ENCODE measurements around the gene TMEM120B. TPM values are rescaled to one million over a fixed set of nuclear protein-coding genes. Genes with fewer than 3 reads are reported as not detected.

Gene TMEM120B
- total RNA-seq, 2 donors from 2014 or later: 7.3 to 8.8 TPM

DNA sequence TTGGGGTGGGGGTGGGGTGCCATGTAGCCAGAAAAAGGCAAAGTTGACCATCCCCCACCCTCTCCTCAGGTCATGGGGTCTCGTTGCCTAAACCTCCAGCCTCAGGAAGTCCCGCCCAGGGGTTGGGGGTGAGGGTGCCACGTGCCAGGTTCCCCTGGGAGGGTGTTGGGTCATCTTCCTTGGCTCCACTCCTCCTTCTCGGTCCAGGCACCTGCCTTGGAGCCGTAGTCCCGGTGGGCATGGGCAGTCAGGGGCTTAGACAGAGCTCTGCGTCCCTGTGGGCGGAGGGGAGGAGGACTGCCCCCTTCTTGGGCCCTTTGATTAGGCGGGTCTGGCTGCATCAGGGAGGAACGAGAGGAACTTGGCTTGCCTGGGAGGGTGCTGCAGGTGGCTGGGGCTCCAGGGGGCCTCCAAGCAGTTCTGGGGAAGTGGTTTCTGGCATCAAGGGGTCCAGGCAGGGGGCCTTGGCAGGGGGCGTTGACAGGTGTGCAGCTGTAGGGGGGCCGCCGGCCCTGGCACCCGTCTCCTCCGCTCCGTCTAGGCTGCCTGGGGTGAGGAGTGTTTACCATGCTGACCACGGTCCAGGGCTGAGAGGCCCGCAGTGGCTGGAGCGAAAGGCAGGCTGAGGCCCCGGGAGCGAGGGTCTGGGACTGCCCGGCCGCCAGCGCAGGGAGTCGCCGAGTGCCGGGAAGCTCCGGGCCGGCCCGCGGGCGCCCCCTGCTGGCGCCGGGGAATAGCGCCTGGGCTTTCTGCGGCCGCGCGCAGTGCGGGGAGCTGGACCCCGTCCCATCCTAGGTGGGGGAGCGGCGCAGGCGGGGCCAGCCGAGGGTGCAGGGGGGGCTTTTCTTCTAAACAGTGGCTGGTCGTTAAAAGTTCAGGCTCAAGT lies 99.1 kb downstream of the TMEM120B start:
- Histone ChIP-seq H3K4me3 (peak overlapping the region; percentile 84), H3K36me3 (peaks cover 47% of the 10 kb centered on the region), H3K9me3 (no peaks in the 10 kb centered on the region), H3K27ac (peak overlapping the region; percentile 62 to 69), H3K27me3 (replicated peaks; ENCODE audit: insufficient read depth) (no peaks in the 10 kb centered on the region), H3K4me1 (ENCODE audit: control insufficient read depth in 1 of 2, low read depth in 2 of 2) (peaks cover 26 to 55% of the 10 kb centered on the region in 2 donors)
- TF ChIP-seq, protein P1, sequence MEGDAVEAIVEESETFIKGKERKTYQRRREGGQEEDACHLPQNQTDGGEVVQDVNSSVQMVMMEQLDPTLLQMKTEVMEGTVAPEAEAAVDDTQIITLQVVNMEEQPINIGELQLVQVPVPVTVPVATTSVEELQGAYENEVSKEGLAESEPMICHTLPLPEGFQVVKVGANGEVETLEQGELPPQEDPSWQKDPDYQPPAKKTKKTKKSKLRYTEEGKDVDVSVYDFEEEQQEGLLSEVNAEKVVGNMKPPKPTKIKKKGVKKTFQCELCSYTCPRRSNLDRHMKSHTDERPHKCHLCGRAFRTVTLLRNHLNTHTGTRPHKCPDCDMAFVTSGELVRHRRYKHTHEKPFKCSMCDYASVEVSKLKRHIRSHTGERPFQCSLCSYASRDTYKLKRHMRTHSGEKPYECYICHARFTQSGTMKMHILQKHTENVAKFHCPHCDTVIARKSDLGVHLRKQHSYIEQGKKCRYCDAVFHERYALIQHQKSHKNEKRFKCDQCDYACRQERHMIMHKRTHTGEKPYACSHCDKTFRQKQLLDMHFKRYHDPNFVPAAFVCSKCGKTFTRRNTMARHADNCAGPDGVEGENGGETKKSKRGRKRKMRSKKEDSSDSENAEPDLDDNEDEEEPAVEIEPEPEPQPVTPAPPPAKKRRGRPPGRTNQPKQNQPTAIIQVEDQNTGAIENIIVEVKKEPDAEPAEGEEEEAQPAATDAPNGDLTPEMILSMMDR (IDR thresholded peaks at IDR 0.05): peak; percentile 100
- no peak for DNase-seq (ENCODE audit: low spot score)
- peak; percentile 72 for ATAC-seq (ENCODE audit: insufficient number of reproducible peaks, low FRiP score, low read depth)

GRCh38 chr12:121812320-121812871 lies 99.8 kb downstream of the TMEM120B start:
- peak overlapping the region; percentile 27 to 69 for H3K27ac ChIP-seq
- TF ChIP-seq, protein P1 (IDR thresholded peaks at IDR 0.05): peak; percentile 33
- peak overlapping the region; percentile 84 for H3K4me3 ChIP-seq
- no peaks in the 10 kb centered on the region for H3K27me3 ChIP-seq (replicated peaks; ENCODE audit: insufficient read depth)
- no peaks in the 10 kb centered on the region for H3K9me3 ChIP-seq
- DNase-seq (ENCODE audit: low spot score) (no peak), ATAC-seq (ENCODE audit: insufficient number of reproducible peaks, low FRiP score, low read depth) (peak; percentile 59)
- peaks cover 55% of the 10 kb centered on the region for H3K36me3 ChIP-seq
- H3K4me1 ChIP-seq (ENCODE audit: control insufficient read depth in 1 of 2, low read depth in 2 of 2): peaks cover 19 to 47% of the 10 kb centered on the region in 2 donors

DNA sequence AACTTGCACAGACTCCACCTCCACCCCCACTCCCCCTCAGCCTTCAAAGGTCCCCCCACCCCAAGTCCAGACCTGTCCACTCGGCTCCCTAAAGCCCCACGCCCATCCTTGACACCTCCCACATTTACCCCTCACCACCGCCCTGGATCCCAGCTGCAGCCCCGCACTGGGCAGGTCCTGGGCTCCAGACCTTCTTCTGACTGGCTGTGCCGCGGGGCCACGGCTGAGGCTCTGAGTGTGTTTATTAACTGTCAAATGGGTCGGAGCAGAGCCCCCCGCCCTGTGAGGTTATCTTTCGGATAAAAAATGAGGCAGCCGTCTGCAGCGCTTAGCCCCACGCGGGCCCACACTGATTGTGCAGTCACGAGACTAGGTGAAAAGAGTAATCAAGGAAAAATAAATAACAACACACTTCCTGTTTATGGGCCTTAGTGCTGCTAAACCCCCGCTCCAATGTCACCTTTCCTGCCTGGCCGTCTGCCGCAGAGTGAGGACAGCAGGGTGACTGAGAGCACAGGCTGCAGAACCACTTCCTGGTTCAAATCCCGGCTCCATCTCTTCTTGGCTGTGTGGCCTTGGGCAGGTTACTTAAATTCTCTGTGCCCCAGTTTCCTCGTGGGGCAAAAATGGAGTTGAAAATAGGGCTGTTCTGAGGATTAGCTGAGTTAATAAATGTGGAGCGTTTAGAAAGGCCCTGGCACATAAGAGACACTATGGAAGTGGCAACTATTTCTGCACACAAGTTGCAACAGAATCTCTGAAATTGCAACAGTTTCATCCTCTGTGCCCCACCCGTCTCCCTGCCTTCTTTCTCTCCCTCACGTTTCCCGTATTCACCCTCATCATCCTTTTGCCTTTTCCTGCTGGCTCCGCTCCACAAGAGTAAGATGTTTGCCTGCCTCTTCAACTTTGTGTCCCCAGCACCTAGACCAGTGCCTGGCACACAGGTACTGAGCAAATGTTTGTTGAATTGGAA lies 100.7 kb downstream of the TMEM120B start:
- peak overlapping the region; percentile 84 for H3K4me3 ChIP-seq
- peaks cover 18 to 39% of the 10 kb centered on the region in 2 donors for H3K4me1 ChIP-seq (ENCODE audit: control insufficient read depth in 1 of 2, low read depth in 2 of 2)
- no peaks in the 10 kb centered on the region for H3K9me3 ChIP-seq
- no peak for ATAC-seq (ENCODE audit: insufficient number of reproducible peaks, low FRiP score, low read depth)
- H3K27ac ChIP-seq: no peak overlapping the region
- peaks cover 58% of the 10 kb centered on the region for H3K36me3 ChIP-seq
- DNase-seq (ENCODE audit: low spot score): no peak
- H3K27me3 ChIP-seq (replicated peaks; ENCODE audit: insufficient read depth): no peaks in the 10 kb centered on the region
- TF ChIP-seq, protein P1 (IDR thresholded peaks at IDR 0.05): no peak

- TF ChIP-seq, protein P1 (IDR thresholded peaks at IDR 0.05): no peak
- Histone ChIP-seq H3K27ac (no peak overlapping the region), H3K9me3 (no peaks in the 10 kb centered on the region), H3K4me3 (no peak overlapping the region), H3K27me3 (replicated peaks; ENCODE audit: insufficient read depth) (no peaks in the 10 kb centered on the region), H3K36me3 (peaks cover 53% of the 10 kb centered on the region), H3K4me1 (ENCODE audit: control insufficient read depth in 1 of 2, low read depth in 2 of 2) (peaks cover 18 to 39% of the 10 kb centered on the region in 2 donors)
- no peak for ATAC-seq (ENCODE audit: insufficient number of reproducible peaks, low FRiP score, low read depth)
- DNase-seq (ENCODE audit: low spot score): no peak
Observed at GRCh38 chr12:121813951-121814350, 101.4 kb downstream of the TMEM120B start.

Data from thoracic aorta (tissue), 2 donors.